Glomerular visceral epithelial cell (primary cell): ENCODE measurements around the gene EFR3B.
"Not testable (repeated sequence)": the region's sequence is repeated elsewhere in the genome, so short reads cannot be mapped to it uniquely, and the experiment has no call there.

Source experiments
- DNase-seq: peaks from one replicate; pipeline ENCODE4 v3.0.0-alpha.2; 2016; ENCODE audit errors: extremely low spot score

EFR3B gene

DNA sequence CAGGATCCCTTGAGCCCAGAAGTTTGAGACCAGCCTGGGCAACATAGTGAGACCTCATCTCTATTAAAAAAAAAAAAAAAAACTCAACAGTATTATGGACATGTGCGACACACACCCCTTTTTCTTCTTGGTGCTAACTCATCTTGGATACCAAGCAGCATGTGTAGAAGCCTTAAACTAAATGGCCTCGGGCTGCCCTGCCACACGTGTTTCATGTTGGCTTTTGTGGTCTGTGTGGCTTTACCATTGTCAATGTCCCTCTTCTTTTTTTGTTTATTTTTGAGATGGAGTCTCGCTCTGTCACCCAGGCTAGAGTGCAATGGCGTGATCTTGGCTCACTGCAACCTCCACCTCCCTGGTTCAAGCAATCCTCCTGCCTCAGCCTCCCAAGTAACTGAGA, 109.1 kb downstream of the EFR3B start:
- DNase-seq: not testable (repeated sequence)

DNA sequence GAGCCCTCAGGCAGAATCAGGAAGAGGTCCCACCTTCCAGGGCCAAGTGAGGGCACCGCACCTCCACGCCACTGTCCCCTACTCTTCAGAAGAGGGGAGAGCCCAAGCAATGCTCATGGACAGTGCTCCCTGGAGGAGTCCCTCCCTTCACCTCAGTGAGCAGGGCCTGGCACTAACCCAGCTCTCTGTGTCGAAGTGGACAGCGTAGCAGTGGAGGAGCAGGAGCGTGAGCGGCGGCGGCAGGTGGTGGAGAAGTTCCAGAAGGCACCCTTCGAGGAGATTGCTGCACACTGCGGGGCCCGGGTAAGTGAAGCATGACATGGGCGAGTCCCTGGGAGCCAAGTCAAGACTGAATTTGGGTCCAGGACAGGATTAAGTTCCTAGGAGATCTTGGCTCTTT, 109.8 kb downstream of the EFR3B start:
- DNase-seq: no peak

DNA sequence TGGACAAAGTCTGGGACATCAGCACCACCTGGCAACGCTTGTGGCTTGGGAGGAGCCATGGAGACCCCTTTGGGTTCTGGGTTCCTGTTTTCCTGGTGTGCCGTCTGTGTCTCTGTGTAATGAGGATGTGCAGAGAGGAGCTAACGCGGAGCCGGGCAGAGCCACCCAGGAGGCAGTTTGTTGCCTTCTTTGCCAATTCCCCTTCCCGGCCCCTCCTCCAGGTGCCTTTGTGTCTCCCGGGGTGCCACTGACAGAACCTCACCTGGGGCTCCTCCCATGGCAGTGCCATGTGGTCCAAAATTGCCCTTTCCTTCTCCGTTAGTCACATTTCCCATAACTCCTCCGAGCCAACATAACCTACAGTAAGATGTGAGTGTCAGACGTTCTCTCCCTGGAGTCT, 113.5 kb downstream of the EFR3B start:
- DNase-seq: no peak

DNA sequence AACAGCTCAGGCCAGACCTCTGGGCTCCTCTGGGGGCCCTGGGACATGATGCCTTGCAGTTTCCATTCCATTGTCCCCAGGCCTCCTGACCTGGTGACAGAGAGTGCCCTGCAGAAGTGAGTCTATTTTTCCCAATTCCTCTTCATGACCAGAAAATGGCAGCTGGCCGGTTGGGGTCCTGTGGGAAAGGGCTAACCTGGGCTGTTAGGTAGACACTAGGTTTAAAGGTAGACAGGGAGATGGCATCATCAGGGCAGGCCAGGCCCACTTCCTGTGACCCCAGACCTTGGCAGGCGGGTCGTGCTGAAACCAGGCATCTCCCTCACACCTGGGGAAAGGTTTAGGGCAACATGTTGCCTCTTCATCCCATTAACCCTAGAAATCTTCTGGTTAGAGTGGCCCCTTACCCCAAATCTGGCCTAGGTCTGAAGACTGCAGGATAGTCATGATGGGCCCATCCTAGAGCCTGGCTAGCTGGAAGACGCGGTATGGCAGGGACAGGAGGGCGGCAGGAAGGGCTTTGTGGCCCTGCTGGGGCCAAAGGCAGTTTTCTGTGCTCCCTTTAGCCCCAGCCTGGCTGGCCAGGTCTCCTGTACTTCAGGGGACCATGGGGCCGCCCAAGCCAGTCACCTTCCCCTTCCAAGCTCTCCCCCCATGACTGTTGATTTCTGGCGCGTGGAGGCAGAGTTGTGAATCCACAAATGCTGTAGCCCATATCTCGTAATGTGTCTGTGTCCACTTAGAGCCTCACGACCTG, 116.4 kb downstream of the EFR3B start:
- DNase-seq: no peak

DNA sequence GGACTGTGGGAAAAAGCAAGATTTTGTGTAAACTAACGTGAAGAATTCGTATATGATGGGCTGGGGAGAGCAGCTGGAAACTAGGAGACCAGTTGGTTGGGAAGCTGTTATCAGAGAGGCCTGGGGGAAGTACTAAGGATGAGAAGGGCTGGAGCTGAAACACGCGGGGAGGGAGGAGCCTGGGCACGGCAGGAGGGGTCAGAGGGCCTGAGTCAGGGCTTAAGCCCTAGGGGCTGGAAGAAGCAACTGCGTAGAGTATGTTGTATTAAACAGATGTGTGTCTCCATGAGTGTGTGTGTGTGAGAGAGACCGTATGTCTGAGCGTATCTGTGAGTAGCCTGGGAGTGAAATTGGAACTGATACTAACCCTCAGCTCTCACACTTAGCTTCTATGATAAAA, 118.1 kb downstream of the EFR3B start:
- no peak for DNase-seq

DNA sequence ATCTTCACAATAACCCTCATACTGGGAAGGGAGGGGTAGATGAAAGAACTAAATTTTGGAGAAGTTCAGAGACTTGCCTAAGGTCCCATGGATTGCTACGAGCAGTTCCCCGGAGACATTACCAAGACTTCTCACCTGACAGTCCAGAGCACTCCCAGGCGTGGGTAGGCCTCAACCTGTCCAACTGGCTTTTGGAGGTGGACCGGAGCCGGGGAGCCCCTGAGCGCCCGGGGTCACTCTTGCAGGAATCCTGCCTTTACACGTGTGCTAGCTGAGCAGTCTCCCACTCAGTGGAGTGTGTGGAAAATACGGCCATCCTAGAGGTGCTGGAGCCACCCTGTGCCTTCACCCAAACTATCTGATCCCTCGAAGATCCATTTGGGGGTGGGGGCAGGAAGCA, 118.5 kb downstream of the EFR3B start:
- no peak for DNase-seq

DNA sequence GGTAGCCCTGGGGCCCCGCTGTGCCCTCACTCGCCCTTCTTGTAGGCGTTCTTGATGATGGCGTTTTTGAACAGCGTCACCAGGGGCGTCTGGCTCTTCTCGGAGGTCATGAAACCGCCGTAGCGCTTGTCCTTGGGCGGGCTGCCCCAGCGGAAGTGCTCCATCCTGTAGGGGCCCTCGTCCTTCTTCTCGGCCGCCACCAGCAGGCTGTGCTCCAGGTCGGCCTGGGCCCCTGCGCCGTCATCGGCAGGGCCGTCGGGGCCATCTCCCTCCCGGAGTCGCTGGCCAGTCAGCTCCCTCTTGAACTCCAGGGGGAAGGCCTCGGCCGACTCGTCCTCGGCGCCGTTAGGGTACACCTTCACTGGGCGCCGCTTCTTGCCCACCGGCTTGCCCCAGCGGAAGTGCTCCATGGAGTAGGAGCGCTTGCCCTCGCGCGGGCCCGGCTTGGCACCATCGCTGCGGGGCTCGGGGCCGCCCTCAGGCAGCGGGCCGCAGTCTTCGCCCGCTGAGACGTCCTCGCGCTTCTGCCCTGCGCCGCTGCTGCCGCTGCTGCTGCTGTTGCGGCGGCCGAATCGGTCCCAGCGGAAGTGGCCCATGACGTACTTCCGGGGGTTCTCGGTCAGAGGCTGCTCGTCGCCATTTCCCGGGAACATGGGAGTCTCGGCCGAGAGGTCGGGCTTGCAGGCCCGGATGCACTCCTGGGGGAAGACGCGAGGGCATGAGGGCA, 119.3 kb downstream of the EFR3B start:
- no peak for DNase-seq

GRCh38 chr2:25162061-25162460, 120.2 kb downstream of the EFR3B start:
- DNase-seq: not testable (repeated sequence)

DNA sequence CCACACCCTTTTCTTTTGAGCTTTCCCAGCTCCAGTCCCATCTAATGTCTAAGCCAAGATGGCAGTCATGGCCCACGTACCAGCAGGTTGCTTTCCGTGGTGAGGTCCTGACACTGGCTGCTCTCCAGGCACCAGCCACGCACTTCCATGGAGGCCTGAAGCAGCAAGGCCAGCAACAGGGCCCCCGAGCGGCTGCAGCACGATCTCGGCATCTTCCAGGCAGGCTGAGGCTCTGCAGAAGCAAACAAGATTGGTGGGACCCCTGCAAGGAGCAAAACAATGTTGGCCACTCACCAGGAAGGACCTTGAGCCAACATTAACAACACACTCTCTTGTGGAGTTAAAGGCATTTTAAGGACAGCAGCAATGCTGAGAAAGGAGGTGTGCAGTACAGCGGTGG, 122.7 kb downstream of the EFR3B start:
- no peak for DNase-seq

DNA sequence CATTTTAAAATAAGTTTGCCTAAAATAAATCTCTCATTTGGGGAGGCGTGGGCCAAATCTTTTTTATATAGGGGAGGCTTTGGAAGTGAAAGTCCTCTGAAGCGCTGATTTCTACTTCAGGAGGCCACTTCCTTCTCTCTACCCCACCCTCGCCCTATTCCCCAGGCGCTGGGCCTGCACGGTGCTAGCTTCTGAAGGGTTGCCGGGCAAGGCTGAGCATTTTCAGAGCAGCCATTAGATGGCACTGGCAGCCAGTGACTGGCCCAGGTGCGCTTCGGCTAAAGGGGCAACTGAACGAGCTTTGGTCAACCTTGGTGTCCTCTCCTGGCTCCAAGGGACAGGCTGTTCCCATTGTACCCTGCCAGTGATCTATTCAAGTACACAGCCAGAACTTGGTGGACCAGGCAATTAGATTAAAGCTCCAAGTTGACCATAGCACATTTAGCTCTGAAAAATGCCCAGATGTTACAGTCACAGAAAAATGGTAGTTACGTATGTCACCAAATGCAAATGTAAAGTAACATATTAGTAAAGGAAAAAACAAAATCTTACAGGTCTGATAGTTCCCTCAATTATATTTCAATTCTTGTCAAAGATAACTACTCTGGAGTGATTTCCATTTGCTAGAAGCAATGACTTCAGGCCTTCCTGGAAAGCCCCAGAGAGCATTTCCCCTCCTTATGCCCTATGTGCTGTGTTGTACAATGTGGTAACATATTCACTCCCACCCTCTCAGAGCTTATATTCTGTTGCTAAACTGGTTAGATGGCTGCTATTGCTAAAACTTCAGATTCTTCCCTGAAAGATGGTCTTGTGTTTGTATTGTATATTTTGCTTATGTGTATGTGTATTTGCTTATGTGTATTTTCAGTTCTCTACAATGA, 124.4 kb downstream of the EFR3B start:
- DNase-seq: no peak

DNA sequence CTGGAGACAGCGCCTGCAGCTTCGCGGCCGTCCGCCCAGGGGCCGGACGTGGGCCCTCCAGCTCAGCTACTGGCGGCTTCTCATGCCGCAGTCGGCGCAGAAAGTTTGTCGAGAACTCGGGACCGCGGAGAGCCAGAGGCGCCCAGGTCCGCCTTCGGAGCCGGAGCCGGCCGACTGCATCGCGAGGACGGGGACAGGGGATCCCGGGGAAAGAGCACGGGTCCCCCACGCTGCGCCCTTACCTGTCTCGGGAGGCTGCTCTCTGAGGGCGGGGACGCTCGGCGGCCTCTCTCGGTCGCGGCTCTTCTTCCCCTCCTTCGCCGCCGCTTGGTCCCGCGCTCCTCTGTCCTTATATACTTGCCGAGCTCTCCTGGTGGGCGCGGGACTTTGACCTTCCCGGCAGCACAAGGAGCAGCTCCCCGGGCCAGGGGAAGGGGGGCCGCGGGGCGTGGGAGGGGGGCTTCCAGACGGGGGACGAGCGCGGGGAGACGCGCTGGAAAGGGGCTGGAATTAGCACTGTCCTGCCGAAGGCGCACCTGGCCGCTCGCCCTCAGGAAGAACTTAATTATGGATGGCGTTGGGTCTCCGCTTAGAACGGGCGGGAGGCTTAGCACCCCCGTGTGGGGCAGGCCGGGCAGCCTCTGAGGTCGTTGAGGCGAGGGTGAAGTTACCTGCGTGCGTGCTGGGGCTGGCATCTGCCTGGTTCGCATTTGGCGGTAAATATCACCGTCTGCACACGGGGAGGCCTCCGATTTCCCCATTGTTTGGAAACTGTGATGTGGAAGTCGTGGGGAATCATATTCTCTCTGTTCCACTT, 126.6 kb downstream of the EFR3B start, which contains the start of gene POMC:
Gene POMC, minus strand, starts transcription at position 325 of the 817 bp plus-strand sequence. CDS start 3,808 bp downstream, outside the sequence.
- DNase-seq: no peak

DNA sequence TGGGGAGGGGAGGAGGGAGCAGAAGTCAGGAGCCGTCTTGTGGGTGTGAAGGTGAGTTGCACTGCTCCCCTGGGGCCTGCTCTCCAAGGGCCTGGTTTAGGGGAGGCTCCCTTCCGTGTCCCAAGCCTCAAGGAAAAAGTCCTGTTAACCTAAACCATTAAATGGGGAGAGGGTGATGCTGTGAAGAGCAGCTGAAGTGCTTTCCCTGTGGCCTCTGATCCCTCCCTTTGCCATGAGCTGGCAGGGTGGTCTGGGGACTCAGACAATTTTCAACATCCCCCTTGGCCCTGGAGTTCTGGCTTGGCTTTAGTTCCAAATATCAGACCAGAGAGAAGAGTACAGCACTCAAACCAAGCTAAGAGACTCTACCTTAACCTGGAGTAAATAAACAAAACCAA, 127.2 kb downstream of the EFR3B start:
- no peak for DNase-seq

- DNase-seq: no peak
Measured at GRCh38 chr2:25170888-25171287, 129.0 kb downstream of the EFR3B start.

DNA sequence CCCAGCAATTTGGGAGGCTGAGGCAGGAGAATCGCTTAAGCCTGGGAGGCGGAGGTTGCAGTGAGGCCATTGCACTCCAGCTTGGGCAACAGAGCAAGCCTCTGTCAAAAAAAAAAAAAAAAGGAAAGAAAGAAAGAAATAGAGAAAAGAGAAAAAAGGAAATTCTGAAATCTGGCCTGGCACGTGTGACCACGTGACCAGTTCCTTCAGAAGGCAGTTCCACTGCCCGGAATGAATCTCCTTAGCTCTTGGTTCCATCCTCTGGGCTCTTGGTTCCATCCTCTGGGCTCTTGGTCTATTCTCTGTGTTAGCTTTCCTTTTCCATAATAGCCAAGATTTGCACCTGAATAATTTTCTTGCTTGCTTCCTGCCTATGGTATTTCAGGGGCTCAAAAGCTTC, 131.8 kb downstream of the EFR3B start:
- DNase-seq: no peak

DNA sequence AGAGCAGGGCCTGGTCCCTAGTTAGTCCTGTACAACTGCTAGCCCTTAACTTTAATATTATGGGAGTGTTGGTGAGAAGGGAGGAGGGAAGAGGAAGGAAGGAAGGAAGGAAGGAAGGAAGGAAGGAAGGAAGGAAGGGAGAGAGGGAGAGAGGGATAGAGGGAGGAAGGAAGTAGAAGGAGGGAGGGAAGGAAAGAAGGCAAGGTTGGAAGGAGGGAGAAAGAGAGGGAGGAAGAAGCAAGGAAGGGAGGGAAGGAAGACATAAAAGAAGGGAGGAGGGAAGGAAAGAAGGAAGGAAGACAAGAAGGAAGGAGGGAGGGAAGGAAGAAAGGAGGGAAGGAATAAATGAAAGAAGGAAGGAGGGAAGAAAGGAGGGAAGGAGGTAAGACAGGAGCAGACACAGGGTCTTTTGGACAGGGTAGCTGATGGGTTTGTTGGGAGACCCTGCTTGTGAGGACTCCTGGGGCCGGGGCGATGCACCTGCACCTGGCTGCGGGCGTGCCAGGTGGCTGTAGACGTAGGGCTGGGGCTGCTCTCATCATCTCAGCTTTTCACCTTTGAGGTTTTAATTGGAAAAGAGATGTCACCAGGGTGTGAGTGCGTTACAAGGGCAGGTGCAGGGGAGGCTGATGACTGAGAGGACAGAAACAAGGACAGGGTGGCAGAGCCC, 132.5 kb downstream of the EFR3B start:
- DNase-seq: no peak

- no peak for DNase-seq
Measured at GRCh38 chr2:25176138-25176537, 134.3 kb downstream of the EFR3B start.

- DNase-seq: no peak
Measured at GRCh38 chr2:25176541-25177181, 134.8 kb downstream of the EFR3B start.

GRCh38 chr2:25177211-25177611, 135.3 kb downstream of the EFR3B start:
- DNase-seq: no peak

DNA sequence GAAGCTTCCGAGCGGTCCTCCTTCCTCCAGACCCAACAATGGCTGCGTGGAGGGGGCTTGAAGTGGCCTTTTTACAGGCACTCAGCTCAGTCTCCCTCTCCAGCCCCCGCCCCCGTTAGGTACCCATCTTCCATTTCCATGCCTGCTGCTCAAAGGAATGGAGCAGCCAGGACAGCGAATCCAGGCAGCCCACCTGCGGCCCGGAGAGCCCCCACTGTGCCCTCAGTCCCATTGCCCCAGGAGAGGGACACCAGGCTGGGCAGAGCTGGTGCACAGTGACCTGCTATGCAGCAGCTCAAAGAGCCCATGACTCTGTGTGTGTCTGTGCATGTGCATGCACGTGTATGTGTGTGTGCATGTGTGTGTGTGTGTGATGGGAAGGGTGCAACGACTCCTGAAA, 137.1 kb downstream of the EFR3B start:
- no peak for DNase-seq

DNA sequence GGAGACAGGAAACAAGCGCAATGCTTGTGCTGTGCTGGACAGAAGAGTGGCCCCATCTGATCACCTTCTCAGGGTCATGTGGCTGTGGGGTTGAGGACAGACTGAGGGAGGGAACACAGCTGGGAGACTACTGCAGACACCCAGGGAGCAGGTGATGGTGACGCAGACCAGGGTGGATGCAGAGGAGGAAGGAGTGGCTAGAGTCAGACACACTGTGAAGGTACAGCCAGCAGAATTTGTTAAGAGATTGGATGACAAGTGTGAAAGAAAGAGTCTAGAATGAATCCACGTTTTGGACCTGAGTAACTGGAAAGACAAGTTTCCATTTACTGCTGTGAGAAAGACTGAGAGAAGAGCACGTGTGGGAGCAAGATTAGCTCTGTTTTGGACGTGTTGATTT, 142.4 kb downstream of the EFR3B start:
- DNase-seq: no peak
